ENCODE measurements around the gene MIDN.

MIDN gene

DNA sequence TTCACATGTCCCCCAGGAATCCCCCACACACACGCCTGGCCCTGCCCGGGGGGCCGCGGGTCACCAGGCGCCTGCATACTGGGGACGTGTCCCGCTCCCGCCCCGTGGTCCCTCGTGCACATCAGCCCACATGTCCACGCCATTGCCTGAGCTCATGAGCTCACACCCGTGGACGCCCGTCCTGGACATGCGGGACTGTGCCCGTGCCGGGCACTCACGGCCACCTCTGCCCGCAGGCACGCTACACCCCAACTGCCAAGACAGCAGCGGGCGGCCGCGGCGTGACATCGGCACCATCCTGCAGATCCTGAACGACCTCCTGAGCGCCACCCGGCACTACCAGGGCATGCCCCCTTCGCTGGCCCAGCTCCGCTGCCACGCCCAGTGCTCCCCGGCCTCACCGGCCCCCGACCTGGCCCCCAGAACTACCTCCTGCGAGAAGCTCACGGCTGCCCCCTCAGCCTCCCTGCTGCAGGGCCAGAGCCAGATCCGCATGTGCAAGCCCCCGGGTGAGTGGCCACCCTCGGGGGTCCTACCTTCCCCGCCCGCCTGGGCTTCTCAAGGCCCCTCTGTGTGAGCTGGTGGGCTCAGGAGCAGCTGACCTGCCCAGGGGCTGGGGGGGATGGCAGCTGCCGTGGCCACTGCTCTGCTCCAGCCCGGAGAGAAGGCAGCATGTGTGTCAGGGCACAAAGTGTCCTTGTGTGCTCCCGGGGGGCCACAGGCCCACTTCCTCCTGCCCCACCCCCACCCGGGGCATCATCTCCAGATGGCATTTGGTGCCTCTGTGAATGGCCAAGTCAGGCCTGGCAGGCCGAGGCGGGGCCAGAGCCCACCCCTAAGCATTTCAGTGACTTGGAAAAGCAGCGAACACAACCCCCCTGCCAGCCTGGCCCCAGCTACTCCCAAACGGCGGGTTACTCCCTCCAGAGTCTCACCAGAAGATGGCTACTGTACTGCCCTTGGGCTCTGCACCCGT is 7.1 kb downstream of the MIDN start:
- TF ChIP-seq, protein P1, sequence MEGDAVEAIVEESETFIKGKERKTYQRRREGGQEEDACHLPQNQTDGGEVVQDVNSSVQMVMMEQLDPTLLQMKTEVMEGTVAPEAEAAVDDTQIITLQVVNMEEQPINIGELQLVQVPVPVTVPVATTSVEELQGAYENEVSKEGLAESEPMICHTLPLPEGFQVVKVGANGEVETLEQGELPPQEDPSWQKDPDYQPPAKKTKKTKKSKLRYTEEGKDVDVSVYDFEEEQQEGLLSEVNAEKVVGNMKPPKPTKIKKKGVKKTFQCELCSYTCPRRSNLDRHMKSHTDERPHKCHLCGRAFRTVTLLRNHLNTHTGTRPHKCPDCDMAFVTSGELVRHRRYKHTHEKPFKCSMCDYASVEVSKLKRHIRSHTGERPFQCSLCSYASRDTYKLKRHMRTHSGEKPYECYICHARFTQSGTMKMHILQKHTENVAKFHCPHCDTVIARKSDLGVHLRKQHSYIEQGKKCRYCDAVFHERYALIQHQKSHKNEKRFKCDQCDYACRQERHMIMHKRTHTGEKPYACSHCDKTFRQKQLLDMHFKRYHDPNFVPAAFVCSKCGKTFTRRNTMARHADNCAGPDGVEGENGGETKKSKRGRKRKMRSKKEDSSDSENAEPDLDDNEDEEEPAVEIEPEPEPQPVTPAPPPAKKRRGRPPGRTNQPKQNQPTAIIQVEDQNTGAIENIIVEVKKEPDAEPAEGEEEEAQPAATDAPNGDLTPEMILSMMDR (IDR thresholded peaks at IDR 0.05; ENCODE audit: low read depth, low read length), result no peak
- no peak overlapping the region for H3K4me3 ChIP-seq (ENCODE audit: low read depth, low read length)

DNA sequence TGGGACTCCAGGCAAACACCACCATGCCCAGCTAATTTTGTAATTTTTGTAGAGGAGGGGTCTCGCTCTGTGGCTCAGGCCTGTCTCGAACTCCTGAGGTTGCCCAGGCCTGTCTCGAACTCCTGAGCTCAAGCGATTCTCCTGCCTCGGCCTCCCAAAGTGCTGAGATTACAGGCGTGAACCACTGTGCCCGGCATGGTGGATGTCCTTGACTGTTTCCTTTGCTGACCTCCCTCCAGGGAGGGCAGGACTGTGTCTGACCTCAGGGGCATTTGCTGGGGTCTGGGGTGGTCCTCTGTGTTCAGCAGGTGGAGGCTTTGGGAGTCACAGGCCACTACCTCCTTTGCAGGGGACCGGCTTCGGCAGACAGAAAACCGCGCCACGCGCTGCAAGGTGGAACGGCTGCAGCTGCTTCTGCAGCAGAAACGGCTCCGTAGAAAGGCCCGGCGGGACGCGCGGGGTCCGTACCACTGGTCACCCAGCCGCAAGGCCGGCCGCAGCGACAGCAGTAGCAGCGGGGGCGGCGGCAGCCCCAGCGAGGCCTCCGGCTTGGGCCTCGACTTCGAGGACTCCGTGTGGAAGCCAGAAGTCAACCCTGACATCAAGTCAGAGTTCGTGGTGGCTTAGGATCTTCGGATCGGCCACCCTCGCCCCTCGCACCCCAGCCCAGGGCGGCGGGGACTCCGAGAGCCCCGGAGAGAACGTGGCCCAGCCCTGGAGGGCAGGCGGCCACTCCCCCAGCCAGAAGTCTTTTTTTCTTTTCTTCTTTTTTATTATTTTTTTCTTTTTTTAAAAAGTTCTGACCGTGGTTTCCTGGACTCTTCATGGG is 8.5 kb downstream of the MIDN start:
- H3K4me3 ChIP-seq (ENCODE audit: low read depth, low read length), result no peak overlapping the region
- TF ChIP-seq, protein P1 (IDR thresholded peaks at IDR 0.05; ENCODE audit: low read depth, low read length), result no peak

DNA sequence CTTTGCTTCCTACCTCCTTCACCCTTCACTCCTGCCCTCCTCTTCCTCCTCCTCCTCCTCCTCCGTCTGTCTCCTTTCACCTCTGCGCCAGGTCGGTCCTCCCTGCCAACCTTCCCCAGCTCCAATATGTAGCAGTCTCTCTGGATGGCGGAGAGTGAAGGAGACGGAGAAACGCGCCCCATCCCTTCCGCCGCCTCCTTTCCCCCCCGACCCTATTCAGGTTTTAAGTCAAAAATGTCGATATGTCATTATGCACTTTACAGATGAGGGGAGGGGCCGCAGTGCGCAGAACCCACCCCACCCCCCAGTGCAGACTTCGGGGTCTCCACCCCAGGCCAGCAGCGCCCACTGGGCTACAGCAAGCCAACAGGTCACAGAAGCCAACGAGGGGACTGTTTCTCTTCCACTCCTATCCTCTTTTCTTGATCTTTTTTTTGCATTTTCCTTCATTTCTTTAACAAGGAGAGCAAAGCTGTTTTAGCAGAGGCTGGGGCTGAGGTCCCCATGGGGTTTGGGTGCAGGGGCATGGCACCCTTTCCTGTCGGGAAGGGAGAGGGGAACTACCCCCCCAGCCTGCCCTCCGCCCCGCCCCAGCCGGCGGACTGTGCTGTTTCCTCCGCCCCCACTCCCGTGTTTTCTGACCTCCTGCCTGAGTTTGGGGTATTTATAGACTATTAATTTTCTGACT is 9.2 kb downstream of the MIDN start:
- TF ChIP-seq, protein P1 (IDR thresholded peaks at IDR 0.05; ENCODE audit: low read depth, low read length), result no peak
- H3K4me3 ChIP-seq (ENCODE audit: low read depth, low read length), result no peak overlapping the region

DNA sequence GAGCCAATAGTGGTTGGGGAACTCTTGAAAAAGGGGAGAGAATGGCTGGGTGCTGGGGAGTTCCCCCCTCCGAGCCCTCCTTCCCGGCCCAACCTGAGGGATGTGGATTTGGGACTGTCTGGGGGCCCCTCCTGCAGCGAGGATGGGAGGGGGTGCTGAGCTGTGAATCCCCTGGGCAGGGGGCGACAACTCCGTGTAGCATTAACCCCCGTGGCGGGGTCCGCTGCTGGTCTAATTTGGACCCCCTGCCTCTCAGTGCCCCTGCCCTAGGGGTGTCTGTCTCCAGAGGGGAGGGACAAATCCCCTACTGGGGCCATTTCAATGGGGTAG is 9.7 kb downstream of the MIDN start:
- H3K4me3 ChIP-seq (ENCODE audit: low read depth, low read length), result no peak overlapping the region

DNA sequence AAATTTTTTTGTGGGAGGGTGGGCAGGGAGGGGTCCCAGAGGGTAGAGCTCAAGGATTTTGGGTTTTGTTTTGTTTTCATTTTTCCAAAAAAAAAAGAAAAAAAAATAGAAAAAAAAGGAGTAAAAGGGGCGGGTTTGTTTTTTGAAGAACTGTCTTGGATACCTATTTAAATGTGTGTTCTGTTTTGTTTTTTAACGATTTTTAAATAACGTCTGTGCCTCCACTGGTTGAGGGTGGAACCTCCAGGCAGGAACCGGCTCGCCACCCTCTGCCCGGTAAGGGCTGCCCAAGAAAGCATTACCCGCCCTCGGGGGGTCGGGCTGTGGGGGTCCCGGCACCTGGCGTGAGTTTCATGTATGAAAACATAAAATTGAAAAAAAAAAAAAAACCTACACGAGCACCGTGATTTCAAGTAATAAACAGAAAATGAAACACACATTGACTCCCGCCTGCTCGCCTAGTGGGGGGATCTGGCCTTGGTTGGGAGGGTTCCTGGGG is 10.4 kb downstream of the MIDN start:
- TF ChIP-seq, protein P1 (IDR thresholded peaks at IDR 0.05; ENCODE audit: low read depth, low read length), result no peak
- no peak overlapping the region for H3K4me3 ChIP-seq (ENCODE audit: low read depth, low read length)

More for the DNA sequence above, 9.7 kb downstream of the MIDN start:
- TF ChIP-seq, protein P1 (IDR thresholded peaks at IDR 0.05; ENCODE audit: low read depth, low read length), result no peak

DNA sequence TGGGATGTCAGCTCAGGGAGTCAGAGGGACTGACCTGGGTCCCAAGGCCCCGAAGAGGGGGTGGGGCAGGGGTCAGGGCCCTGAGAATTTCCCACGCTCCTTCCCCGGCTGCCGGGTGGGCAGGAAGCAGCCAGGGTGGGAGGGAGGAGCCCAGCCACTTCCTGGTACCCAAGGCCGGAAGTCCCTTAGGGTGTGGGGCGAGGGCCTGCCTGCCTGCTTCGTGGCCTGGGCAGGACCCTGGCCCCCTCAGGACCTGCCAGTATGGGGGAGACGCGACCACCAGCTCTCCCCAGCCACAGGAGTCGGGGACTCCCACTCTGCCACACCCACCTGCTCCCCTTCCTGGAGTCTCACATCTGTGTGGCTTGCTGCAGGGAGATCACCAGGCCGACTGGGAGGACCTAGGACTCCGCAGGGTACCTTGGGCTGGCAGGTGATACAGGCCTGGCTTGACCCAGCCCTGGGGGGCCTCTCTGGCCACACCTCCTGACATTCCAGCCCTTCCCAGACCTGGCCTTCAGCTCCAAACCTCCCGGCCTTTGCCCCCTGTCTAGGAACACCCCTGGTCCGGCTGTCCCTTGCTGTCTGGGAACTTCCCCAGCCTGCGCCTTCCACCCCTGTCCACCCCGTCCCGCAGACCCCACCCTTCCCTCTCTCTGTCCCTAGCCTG is 11.0 kb downstream of the MIDN start:
- no peak overlapping the region for H3K4me3 ChIP-seq (ENCODE audit: low read depth, low read length)
- TF ChIP-seq, protein P1 (IDR thresholded peaks at IDR 0.05; ENCODE audit: low read depth, low read length), result no peak
